Activated effector memory CD4-positive, alpha-beta T cell treated with Interleukin-2 at 50 U/mL for 16 hours (primary cell): ENCODE results near the gene EVX2.

Experiments
- DNase-seq: peaks from one replicate; pipeline ENCODE4 v3.0.0-alpha.2; 2020

EVX2 gene

GRCh38 chr2:176122052-176122682, 38.4 kb upstream of the EVX2 start:
- DNase-seq, result no peak

GRCh38 chr2:176121190-176122051, 37.7 kb upstream of the EVX2 start:
- DNase-seq, result no peak

- DNase-seq, result no peak
Observed at GRCh38 chr2:176120364-176121189, 36.8 kb upstream of the EVX2 start.

GRCh38 chr2:176118601-176119339, 35.0 kb upstream of the EVX2 start:
- DNase-seq, result no peak

GRCh38 chr2:176117823-176118371, 34.1 kb upstream of the EVX2 start:
- DNase-seq, result no peak

- no peak for DNase-seq
Observed at GRCh38 chr2:176117162-176117822, 33.5 kb upstream of the EVX2 start.

- no peak for DNase-seq
Observed at GRCh38 chr2:176115883-176116813, 32.4 kb upstream of the EVX2 start, which contains the start of gene HOXD10. HOXD10 (plus strand) TSS chr2:176116778; CDS start chr2:176116834, 56 bp downstream.

GRCh38 chr2:176114930-176115625, 31.3 kb upstream of the EVX2 start:
- DNase-seq, result no peak

GRCh38 chr2:176114120-176114929, 30.6 kb upstream of the EVX2 start:
- DNase-seq, result no peak

- DNase-seq, result no peak
Observed at GRCh38 chr2:176112375-176113302, 28.9 kb upstream of the EVX2 start.

- no peak for DNase-seq
Observed at GRCh38 chr2:176111846-176112374, 28.1 kb upstream of the EVX2 start.

- DNase-seq, result no peak
Observed at GRCh38 chr2:176111309-176111663, 27.5 kb upstream of the EVX2 start.

- no peak for DNase-seq
Observed at GRCh38 chr2:176110415-176111308, 26.9 kb upstream of the EVX2 start.

GRCh38 chr2:176109946-176110345, 26.2 kb upstream of the EVX2 start:
- no peak for DNase-seq

- no peak for DNase-seq
Observed at GRCh38 chr2:176109192-176109901, 25.6 kb upstream of the EVX2 start.

- DNase-seq, result no peak
Observed at GRCh38 chr2:176107731-176108181, 24.0 kb upstream of the EVX2 start.
